ENCODE measurements around the gene EIF3J.
"Not testable (repeated sequence)": the region's sequence is repeated elsewhere in the genome, so short reads cannot be mapped to it uniquely, and the experiment has no call there.

EIF3J gene

GRCh38 chr15:44532275-44532674, 4.7 kb upstream of the EIF3J start:
- not testable (repeated sequence) for DNase-seq; H3K9me3 Mint-ChIP-seq; H3K27me3 Mint-ChIP-seq; H3K4me3 Mint-ChIP-seq; H3K27ac Mint-ChIP-seq; ATAC-seq (replicated peaks)
- Mint-ChIP-seq H3K4me1 (peaks cover 8 to 13% of the 10 kb centered on the region in 2 donors), H3K36me3 (peaks cover 15 to 18% of the 10 kb centered on the region in 2 donors)

- Mint-ChIP-seq H3K27ac (peak overlapping the region; percentile 37), H3K27me3 (no peaks in the 10 kb centered on the region), H3K9me3 (no peaks in the 10 kb centered on the region), H3K4me1 (peaks cover 8 to 14% of the 10 kb centered on the region in 2 donors), H3K4me3 (no peak overlapping the region), H3K36me3 (peaks cover 15 to 18% of the 10 kb centered on the region in 2 donors)
- ATAC-seq (replicated peaks) (no peak), DNase-seq (no peak)
These were observed 4.3 kb upstream of the EIF3J start for GRCh38 chr15:44532689-44533088.

GRCh38 chr15:44535092-44535491, 1.9 kb upstream of the EIF3J start:
- ATAC-seq (replicated peaks) (no peak), DNase-seq (no peak)
- Mint-ChIP-seq H3K36me3 (peaks cover 15 to 25% of the 10 kb centered on the region in 2 donors), H3K27me3 (no peaks in the 10 kb centered on the region), H3K4me1 (peaks cover 16 to 36% of the 10 kb centered on the region in 2 donors), H3K9me3 (no peaks in the 10 kb centered on the region), H3K27ac (peak overlapping the region; percentile 42), H3K4me3 (peak overlapping the region; percentile 69 to 99)

GRCh38 chr15:44535523-44536301, 1.2 kb upstream of the EIF3J start:
- Mint-ChIP-seq H3K9me3 (no peaks in the 10 kb centered on the region), H3K4me3 (peak overlapping the region; percentile 94 to 99), H3K36me3 (peaks cover 20 to 30% of the 10 kb centered on the region in 2 donors), H3K27ac (peak overlapping the region; percentile 99), H3K4me1 (peaks cover 19 to 42% of the 10 kb centered on the region in 2 donors), H3K27me3 (no peaks in the 10 kb centered on the region)
- DNase-seq (no peak), ATAC-seq (replicated peaks) (peak in 1 of 2 donors; percentile 1)

GRCh38 chr15:44536302-44536961, 515 bp upstream of the EIF3J start:
- H3K27ac Mint-ChIP-seq: peak overlapping the region; percentile 99
- H3K4me3 Mint-ChIP-seq: peak overlapping the region; percentile 94 to 99
- no peaks in the 10 kb centered on the region for H3K9me3 Mint-ChIP-seq
- ATAC-seq (replicated peaks): peak; percentile 73 to 74
- H3K27me3 Mint-ChIP-seq: no peaks in the 10 kb centered on the region
- peak; percentile 75 for DNase-seq
- peaks cover 24 to 35% of the 10 kb centered on the region in 2 donors for H3K36me3 Mint-ChIP-seq
- H3K4me1 Mint-ChIP-seq: peaks cover 25 to 50% of the 10 kb centered on the region in 2 donors

GRCh38 chr15:44537735-44538240, 841 bp downstream of the EIF3J start:
- ATAC-seq (replicated peaks) (no peak), DNase-seq (no peak)
- Mint-ChIP-seq H3K4me3 (peak overlapping the region; percentile 94 to 99), H3K27me3 (no peaks in the 10 kb centered on the region), H3K36me3 (peaks cover 22 to 44% of the 10 kb centered on the region in 2 donors), H3K4me1 (peaks cover 29 to 62% of the 10 kb centered on the region in 2 donors), H3K9me3 (no peaks in the 10 kb centered on the region), H3K27ac (peak overlapping the region; percentile 99)

GRCh38 chr15:44541282-44541958, 4.5 kb downstream of the EIF3J start:
- Mint-ChIP-seq H3K36me3 (peaks cover 20 to 44% of the 10 kb centered on the region in 2 donors), H3K9me3 (no peaks in the 10 kb centered on the region), H3K27me3 (no peaks in the 10 kb centered on the region), H3K4me3 (peak overlapping the region in 1 of 2 donors; percentile 13), H3K4me1 (peaks cover 32 to 68% of the 10 kb centered on the region in 2 donors), H3K27ac (no peak overlapping the region)
- ATAC-seq (replicated peaks): no peak
- DNase-seq: no peak

GRCh38 chr15:44542596-44542995, 5.6 kb downstream of the EIF3J start:
- Mint-ChIP-seq H3K27me3 (no peaks in the 10 kb centered on the region), H3K4me3 (no peak overlapping the region), H3K9me3 (no peaks in the 10 kb centered on the region), H3K4me1 (peaks cover 32 to 70% of the 10 kb centered on the region in 2 donors), H3K36me3 (peaks cover 18 to 45% of the 10 kb centered on the region in 2 donors), H3K27ac (peak overlapping the region; percentile 9)
- DNase-seq (no peak), ATAC-seq (replicated peaks) (no peak)

GRCh38 chr15:44544745-44545144, 7.8 kb downstream of the EIF3J start:
- ATAC-seq (replicated peaks); H3K27ac Mint-ChIP-seq; H3K27me3 Mint-ChIP-seq; H3K4me3 Mint-ChIP-seq; DNase-seq; H3K9me3 Mint-ChIP-seq: not testable (repeated sequence)
- peaks cover 17 to 47% of the 10 kb centered on the region in 2 donors for H3K36me3 Mint-ChIP-seq
- H3K4me1 Mint-ChIP-seq: peaks cover 25 to 53% of the 10 kb centered on the region in 2 donors

GRCh38 chr15:44545913-44546802, 9.2 kb downstream of the EIF3J start:
- ATAC-seq (replicated peaks) (peak; percentile 95), DNase-seq (no peak)
- peaks cover 21 to 53% of the 10 kb centered on the region in 2 donors for H3K4me1 Mint-ChIP-seq

GRCh38 chr15:44549152-44549551, 12.2 kb downstream of the EIF3J start:
- H3K27ac Mint-ChIP-seq: peak overlapping the region; percentile 42
- ATAC-seq (replicated peaks); DNase-seq; H3K9me3 Mint-ChIP-seq; H3K4me3 Mint-ChIP-seq; H3K27me3 Mint-ChIP-seq: not testable (repeated sequence)
- H3K4me1 Mint-ChIP-seq: peaks cover 9 to 28% of the 10 kb centered on the region in 2 donors
- peaks cover 11 to 33% of the 10 kb centered on the region in 2 donors for H3K36me3 Mint-ChIP-seq

More at GRCh38 chr15:44545913-44546802, 9.2 kb downstream of the EIF3J start:
- Mint-ChIP-seq H3K4me3 (no peak overlapping the region), H3K9me3 (no peaks in the 10 kb centered on the region), H3K27me3 (no peaks in the 10 kb centered on the region), H3K36me3 (peaks cover 12 to 43% of the 10 kb centered on the region in 2 donors), H3K27ac (peak overlapping the region; percentile 82)

GRCh38 chr15:44550256-44550655, 13.3 kb downstream of the EIF3J start:
- DNase-seq (no peak), ATAC-seq (replicated peaks) (peak in 1 of 2 donors; percentile 27)
- Mint-ChIP-seq H3K27me3 (no peaks in the 10 kb centered on the region), H3K36me3 (peaks cover 11 to 40% of the 10 kb centered on the region in 2 donors), H3K9me3 (no peaks in the 10 kb centered on the region), H3K4me1 (peaks cover 9 to 28% of the 10 kb centered on the region in 2 donors), H3K27ac (no peak overlapping the region), H3K4me3 (no peak overlapping the region)

- Mint-ChIP-seq H3K9me3 (no peaks in the 10 kb centered on the region), H3K27me3 (no peaks in the 10 kb centered on the region), H3K4me3 (no peak overlapping the region), H3K27ac (peak overlapping the region; percentile 6), H3K36me3 (peaks cover 15 to 44% of the 10 kb centered on the region in 2 donors), H3K4me1 (peaks cover 8 to 27% of the 10 kb centered on the region in 2 donors)
- DNase-seq (no peak), ATAC-seq (replicated peaks) (no peak)
These were observed 13.8 kb downstream of the EIF3J start for GRCh38 chr15:44550734-44551133.

All from stimulated activated naive B cell treated with anti-CD40 and anti-IgM and Interleukin-4, amounts not matched to agents 10 μg/mL and 1 μg/mL and 100 μg/mL, for 72 hours (primary cell).